Colonic mucosa (tissue), 4 donors: ENCODE data around the gene SH2D1B. TPM values are rescaled to one million over a fixed set of nuclear protein-coding genes. Genes with fewer than 3 reads are reported as not detected.

ENCODE experiments used
- DNase-seq: peaks from one replicate; pipeline ENCODE4 v3.0.0-alpha.2; 2020
- H3K27ac ChIP-seq: fragments of 200-600 bp; one replicate; pipeline ENCODE4 v1.8.0; 2021
- H3K27me3 ChIP-seq: fragments of 200-600 bp; one replicate; pipeline ENCODE4 v1.8.0; 2021
- H3K36me3 ChIP-seq: fragments of 200-600 bp; one replicate; pipeline ENCODE4 v1.8.0; 2021
- H3K4me1 ChIP-seq: fragments of 200-600 bp; one replicate; pipeline ENCODE4 v1.8.0; 2021; ENCODE audit warnings: mild to moderate bottlenecking
- H3K4me3 ChIP-seq: fragments of 200-600 bp; one replicate; pipeline ENCODE4 v1.8.0; 2021
- H3K9ac ChIP-seq, 2 donors: one replicate each; pipeline ENCODE4 v1.7.0; 2013; ENCODE audit warnings: control low read depth in 2 of 2, low read depth in 2 of 2, low read length in 2 of 2
- H3K9me3 ChIP-seq: fragments of 200-600 bp; one replicate; pipeline ENCODE4 v1.8.0; 2021
- CTCF ChIP-seq: fragments of 200-600 bp; IDR thresholded peaks from one replicate; pipeline ENCODE4 v1.8.0; 2022; ENCODE audit warnings: antibody characterized with exemption, mild to moderate bottlenecking
- intact Hi-C: fragments of 100-400 bp; cut with DNase I; formaldehyde crosslinking; loops from one replicate; pipeline ENCODE4 v1.14.1; 2022
- total RNA-seq, 2 donors: library from RNA; stranded (reverse); fragmentation: NEBNext Ultra II Directional in 1 of 2; extraction: Animal tissue kit (Norgen Biotek cat#: 25700) in 1 of 2; gene quantifications; one replicate each; pipeline ENCODE4 v1.2.1, GENCODE V29; 2021
- donor health status: healthy.
- donor health status: DM: no; HTN: no; CAD: no.
- donor health status: DM: no; HTN: no; CAD: no.

The SH2D1B gene
- total RNA-seq, 2 donors from 2014 or later, result 0.27 to 0.69 TPM

GRCh38 chr1:162417650-162418049, 5.7 kb upstream of the SH2D1B start:
- intact Hi-C loops, result no loop called here
- Histone ChIP-seq H3K9ac (no peak overlapping the region), H3K4me3 (no peak overlapping the region), H3K27me3 (no peaks in the 10 kb centered on the region), H3K27ac (no peak overlapping the region), H3K4me1 (no peaks in the 10 kb centered on the region), H3K36me3 (no peaks in the 10 kb centered on the region), H3K9me3 (no peaks in the 10 kb centered on the region)
- TF ChIP-seq CTCF, result no peak
- no peak for DNase-seq

GRCh38 chr1:162416909-162417308, 5.0 kb upstream of the SH2D1B start:
- DNase-seq, result no peak
- Histone ChIP-seq H3K27ac (no peak overlapping the region), H3K9me3 (no peaks in the 10 kb centered on the region), H3K9ac (no peak overlapping the region), H3K36me3 (no peaks in the 10 kb centered on the region), H3K4me3 (no peak overlapping the region), H3K27me3 (no peaks in the 10 kb centered on the region), H3K4me1 (no peaks in the 10 kb centered on the region)
- TF ChIP-seq CTCF, result no peak
- intact Hi-C loops, result no loop called here

GRCh38 chr1:162416215-162416614, 4.3 kb upstream of the SH2D1B start:
- no peaks in the 10 kb centered on the region for H3K4me1 ChIP-seq
- H3K36me3 ChIP-seq, result no peaks in the 10 kb centered on the region
- H3K27me3 ChIP-seq, result no peaks in the 10 kb centered on the region
- H3K9me3 ChIP-seq, result no peaks in the 10 kb centered on the region
- no peak overlapping the region for H3K27ac ChIP-seq
- H3K4me3 ChIP-seq, result no peak overlapping the region
- H3K9ac ChIP-seq, result no peak overlapping the region
- intact Hi-C loops, result no loop called here
- no peak for TF ChIP-seq CTCF
- no peak for DNase-seq

GRCh38 chr1:162407539-162407938, 4.4 kb downstream of the SH2D1B start:
- Histone ChIP-seq H3K27me3 (no peaks in the 10 kb centered on the region), H3K9ac (no peak overlapping the region), H3K4me1 (no peaks in the 10 kb centered on the region), H3K36me3 (no peaks in the 10 kb centered on the region), H3K9me3 (no peaks in the 10 kb centered on the region), H3K4me3 (no peak overlapping the region), H3K27ac (no peak overlapping the region)
- intact Hi-C loops, result no loop called here
- DNase-seq, result no peak
- TF ChIP-seq CTCF, result no peak

- Histone ChIP-seq H3K4me3 (no peak overlapping the region), H3K36me3 (no peaks in the 10 kb centered on the region), H3K27me3 (no peaks in the 10 kb centered on the region), H3K9ac (no peak overlapping the region), H3K9me3 (no peaks in the 10 kb centered on the region), H3K27ac (no peak overlapping the region), H3K4me1 (no peaks in the 10 kb centered on the region)
- no peak for TF ChIP-seq CTCF
- intact Hi-C loops, result no loop called here
- no peak for DNase-seq
Observed at GRCh38 chr1:162406811-162407210, 5.1 kb downstream of the SH2D1B start.

GRCh38 chr1:162405800-162406199, 6.1 kb downstream of the SH2D1B start:
- Histone ChIP-seq H3K9ac (no peak overlapping the region), H3K9me3 (no peaks in the 10 kb centered on the region), H3K36me3 (no peaks in the 10 kb centered on the region), H3K27ac (no peak overlapping the region), H3K4me3 (no peak overlapping the region), H3K27me3 (no peaks in the 10 kb centered on the region), H3K4me1 (no peaks in the 10 kb centered on the region)
- TF ChIP-seq CTCF, result no peak
- intact Hi-C loops, result no loop called here
- no peak for DNase-seq
